Stimulated activated CD8-positive, alpha-beta memory T cell treated with anti-CD3 and anti-CD28 coated beads, Interleukin-15, amount 100 ng/mL, for 4 hours (primary cell): ENCODE measurements around the gene TNIP1.

Experiments
- DNase-seq, 2 donors: peaks; one replicate each; pipeline ENCODE4 v3.0.0-alpha.2; 2020; ENCODE audit warnings: low read depth in 2 of 2

TNIP1 gene

GRCh38 chr5:151022511-151023018 lies 58.3 kb downstream of the TNIP1 start:
- DNase-seq = no peak

- no peak for DNase-seq
Observed at GRCh38 chr5:151021746-151022145, 59.1 kb downstream of the TNIP1 start.

DNA sequence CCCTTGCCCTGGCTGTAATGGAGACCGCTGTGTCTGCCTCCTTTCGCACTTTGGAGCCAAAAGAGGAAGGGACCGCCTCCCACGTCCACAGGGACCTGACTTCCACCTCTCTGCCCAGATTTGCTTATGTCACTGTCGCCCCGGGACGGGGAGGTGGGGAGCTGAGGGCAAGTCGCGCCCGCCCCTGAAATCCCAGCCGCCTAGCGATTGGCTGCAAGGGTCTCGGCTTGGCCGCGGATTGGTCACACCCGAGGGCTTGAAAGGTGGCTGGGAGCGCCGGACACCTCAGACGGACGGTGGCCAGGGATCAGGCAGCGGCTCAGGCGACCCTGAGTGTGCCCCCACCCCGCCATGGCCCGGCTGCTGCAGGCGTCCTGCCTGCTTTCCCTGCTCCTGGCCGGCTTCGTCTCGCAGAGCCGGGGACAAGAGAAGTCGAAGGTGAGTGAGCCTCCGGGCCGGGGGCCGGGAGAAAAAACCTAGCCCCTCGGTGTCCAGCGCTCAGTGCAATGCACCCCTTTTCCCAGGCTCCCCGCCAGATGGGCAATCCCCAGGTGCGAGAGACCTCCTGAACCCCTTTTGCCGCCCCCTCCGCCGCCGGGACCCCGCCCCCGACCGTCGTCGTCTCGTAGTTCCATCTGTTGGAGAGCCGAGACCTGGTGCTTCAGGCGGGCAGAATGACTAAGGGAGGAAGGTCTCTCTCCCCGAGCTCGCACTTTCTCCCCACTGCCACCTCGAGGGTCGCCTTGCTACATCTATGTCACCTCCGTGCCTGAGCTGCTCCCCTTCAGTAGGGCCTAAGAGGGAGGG lies 60.3 kb downstream of the TNIP1 start, which contains the start of gene GPX3:
GPX3 (plus strand) TSS at position 288 of the 807 bp plus-strand sequence; CDS start at position 352, 64 bp downstream.
- peak; percentile 11 to 13 for DNase-seq

DNA sequence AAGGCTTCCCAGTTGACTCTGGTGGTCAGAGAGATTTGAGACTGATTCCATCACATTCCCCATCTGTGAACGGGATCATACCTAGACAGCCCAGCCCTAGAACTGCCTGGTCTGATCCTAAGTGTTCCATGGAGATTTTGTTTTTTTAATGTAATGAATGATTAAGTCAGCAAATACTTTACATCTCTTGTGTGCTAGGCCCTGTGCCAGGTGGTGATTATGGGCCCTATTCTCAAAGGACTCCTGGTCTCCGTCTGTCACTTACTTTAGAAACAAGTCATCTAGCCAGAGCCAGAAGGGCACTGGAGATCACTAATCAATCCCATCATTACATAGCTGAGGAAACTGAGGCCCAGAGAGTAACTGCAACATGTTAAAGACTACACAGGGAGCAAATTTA lies 61.5 kb downstream of the TNIP1 start:
- no peak for DNase-seq

- no peak for DNase-seq
Observed at GRCh38 chr5:151018846-151019245, 62.0 kb downstream of the TNIP1 start.

DNA sequence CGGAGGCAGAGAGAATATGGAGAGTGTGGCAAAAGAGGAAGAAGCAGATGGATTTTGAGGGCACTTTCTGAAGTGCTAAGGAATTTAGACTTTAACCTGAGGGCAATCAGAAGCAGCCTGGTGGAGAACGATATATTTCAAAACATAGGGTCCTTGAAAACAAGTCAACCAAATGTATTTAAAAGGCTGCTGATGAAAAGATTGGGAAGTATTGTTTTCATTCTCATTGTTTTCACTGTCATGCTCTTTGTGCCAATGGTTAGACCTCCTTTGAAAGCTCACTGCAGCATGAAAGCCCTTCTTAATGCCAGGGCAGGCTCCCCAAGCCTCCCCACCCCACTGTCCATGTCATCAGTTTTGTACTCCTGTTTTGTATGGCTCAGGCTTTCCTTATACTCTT lies 62.9 kb downstream of the TNIP1 start:
- no peak for DNase-seq

GRCh38 chr5:151016700-151017099 lies 64.1 kb downstream of the TNIP1 start:
- no peak for DNase-seq

DNA sequence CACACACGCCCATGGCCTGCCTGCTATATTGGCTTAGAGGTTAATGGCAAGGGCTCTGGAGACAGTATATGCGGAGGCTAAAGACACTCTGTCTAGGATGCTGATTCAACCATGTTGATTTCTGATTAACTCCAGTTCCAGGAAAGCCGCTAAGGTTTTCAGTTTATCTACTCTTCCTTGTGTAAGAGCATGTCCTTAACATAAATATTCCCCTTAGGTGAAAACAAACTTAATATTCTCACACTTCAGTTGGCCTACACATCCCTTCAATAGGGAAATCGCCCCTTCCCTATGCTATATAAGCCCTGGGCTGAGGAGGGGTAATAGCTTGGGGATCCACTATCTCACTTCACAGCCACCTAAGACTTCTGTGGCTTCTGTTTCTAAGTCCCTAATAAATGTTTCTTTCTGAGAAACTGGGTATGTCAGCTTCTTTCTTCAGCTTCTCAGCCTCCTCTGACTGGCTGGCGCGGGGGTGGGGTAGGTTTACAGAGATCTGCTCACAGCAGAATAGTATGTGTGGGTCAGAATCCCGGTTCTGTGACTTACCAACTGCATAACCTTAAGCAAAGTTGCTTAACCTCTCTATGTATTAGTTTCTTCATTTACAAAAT lies 64.8 kb downstream of the TNIP1 start:
- DNase-seq = no peak

DNA sequence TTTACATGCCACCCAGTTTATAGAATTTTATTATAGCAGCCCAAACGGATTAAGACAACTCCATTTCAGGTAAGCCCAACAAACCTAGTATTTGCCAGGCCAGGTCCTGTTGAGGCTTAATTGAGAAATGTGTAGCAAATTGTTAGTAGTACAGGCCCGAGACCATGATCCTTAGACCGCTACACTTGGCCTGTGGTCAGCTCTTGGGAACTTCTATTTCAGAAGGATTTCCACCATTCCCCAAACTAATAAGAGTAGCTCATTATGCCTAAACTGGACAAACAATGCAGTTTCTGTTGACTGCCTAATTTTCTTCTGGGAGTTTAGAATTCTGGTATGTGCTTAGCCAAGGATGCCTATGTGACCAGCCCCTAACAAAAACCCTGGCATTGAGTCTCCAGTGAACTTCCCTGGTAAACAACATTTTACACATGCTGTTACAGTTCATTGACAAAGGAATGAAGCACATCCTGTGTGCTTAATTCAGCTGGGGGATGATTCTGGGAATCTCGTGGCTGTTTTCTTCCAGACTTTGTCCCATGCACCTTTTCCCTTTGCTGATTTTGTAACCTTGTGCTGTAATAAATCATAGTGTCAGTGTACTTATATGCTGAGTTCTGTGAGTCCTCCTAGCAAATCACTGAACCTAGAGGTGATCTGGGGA lies 66.0 kb downstream of the TNIP1 start:
- DNase-seq = no peak

DNA sequence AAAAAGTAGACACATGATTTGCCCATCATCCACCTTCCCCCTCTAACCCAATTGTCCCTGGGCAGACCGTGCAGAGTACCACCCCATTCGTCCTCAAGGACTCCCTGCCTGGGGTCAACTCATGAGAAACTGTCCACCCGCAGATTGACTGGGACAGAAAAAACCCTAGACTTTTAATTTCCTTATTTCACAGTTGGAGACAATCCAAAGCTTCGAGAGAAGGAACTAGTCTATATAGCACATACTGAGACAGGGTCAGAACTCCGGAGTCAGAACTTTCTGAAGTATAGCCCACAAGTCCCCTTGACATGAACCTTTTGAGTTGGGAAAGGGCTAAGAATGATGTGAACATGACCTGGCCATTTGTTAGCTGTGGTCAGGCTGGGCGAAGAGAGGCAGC lies 68.0 kb downstream of the TNIP1 start:
- no peak for DNase-seq

DNA sequence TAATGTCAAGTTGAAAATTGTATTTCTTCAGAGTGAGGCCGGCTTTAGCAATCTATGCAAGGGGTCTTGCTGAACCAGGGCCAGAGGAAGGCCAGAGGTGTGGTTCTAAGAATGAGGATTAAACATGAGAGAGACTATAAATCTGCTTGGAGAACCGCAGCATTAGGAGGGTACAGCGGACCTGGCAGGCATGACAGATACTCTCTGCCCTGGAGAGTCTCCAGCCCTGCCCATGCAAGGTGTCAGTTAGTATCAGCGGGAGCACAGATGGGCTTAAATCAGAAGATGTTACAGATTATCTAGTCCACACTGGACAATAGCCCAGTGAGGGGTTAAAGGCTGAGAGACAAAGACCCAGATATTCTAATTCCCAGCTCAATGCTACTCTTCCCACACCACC lies 71.9 kb downstream of the TNIP1 start:
- DNase-seq = no peak

- no peak for DNase-seq
Observed at GRCh38 chr5:151008210-151008491, 72.7 kb downstream of the TNIP1 start.

DNA sequence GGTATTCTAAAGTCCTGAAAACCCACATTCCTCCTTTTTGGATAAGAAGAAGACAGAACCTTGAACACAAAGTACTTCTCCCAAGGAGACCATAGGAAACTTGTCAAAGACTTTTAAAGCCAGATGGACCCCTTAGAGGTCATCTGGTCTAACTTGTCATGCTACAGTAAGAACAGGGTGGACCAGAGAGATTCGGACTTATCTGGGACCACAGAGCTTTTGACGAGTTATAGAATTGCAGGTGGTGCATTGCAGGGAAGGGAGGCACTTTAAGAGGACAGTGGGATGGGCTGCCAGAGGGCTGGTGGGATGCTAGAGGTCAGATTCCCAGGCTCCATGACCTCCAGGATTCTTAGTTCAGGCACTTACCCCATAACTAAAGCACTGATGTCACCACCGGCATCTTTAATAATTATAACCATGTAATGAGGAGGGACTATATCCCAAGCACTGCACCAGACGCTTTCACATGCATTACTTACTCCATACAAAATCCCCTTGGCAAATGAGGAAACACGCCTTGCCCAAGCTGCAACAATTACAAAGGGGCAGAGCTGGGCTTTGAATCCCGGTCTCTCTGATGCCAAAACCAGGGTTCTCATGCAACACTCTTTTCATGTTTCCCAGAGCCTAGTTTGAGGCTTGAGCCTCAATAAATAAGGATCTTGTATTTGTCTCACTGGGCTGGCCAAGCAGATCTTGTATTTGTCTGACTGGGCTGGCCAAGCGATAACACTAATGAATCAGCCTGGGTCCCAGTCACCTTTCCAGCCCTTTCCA lies 73.2 kb downstream of the TNIP1 start:
- DNase-seq = no peak

DNA sequence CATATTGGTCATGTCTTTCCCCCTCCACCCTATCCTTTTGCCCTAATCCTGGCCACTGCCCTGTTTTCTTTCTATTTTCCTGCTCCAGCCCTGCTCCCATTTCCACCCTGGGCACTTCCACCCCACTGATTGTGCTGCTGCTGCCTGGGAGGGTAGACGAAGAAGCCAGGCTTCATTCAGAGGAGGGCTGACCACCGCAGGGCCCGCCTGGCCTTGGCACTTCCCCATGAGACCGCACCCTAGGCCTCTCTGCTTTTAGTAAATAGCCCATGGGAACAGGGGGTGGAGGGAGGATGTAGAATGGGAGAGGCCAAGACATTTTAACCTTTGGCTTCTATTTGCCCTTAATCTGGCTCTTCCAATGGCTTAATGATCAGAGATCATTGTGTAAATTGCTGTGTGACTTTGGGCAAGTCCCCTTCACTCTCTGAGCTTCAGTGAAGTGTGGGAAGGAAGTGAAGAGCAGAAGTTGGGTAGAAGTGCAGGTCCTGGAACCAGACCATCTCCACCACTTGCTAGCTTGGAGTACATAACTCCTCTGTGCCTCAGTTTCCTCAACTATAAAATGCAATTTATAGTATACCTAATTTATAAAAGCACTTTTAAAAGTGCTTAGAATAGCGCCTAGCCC lies 74.0 kb downstream of the TNIP1 start:
- DNase-seq = no peak

DNA sequence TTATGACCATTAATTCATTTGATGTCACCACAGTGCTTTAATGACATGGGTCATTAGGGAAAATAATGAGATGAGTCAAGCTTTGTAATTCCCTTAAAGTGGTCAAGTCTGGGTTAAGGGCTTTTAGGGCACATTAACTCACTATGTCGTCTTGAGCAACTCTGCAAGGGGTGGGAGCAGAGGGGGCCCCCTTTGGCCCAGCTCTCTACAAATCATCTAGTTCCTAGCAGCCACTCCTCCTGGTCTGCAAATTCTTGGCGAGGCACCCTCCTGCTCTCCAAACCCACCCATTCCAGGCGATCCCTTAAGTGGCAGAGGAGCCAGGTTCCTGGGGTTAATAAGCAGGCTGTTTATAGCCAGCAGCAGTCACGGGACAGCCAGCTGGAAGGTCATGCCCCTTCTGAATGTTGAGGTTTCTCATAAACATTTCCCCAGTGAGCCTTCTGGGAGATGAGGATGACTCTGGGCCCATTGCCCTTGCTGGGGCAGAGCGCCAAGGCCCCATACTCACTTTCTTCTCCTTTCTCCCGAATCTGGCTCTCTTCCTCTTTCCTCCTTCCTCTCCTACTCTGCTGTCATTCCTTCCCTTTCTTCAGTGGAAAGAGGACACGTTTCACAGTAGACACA lies 74.8 kb downstream of the TNIP1 start:
- no peak for DNase-seq

- no peak for DNase-seq
Observed at GRCh38 chr5:151005187-151005949, 75.5 kb downstream of the TNIP1 start.

GRCh38 chr5:151004499-151004898 lies 76.3 kb downstream of the TNIP1 start:
- no peak for DNase-seq

DNA sequence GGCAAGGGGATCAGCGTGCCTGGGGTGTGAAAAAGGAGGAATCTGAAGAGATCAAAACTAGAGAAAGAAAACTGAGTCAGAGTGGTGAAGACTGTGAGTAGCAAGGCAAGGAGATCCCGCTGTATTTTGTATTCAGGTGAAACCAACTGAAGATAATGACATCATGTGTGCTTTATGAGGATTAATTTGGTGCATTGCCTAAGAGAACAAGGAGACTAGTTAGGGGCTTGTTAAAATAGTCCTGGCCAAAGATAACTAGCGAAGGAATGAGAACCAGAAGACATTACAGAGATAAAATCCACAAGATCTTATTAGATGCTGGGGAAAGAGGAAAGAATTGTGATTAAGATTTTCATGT lies 77.4 kb downstream of the TNIP1 start:
- DNase-seq = no peak

DNA sequence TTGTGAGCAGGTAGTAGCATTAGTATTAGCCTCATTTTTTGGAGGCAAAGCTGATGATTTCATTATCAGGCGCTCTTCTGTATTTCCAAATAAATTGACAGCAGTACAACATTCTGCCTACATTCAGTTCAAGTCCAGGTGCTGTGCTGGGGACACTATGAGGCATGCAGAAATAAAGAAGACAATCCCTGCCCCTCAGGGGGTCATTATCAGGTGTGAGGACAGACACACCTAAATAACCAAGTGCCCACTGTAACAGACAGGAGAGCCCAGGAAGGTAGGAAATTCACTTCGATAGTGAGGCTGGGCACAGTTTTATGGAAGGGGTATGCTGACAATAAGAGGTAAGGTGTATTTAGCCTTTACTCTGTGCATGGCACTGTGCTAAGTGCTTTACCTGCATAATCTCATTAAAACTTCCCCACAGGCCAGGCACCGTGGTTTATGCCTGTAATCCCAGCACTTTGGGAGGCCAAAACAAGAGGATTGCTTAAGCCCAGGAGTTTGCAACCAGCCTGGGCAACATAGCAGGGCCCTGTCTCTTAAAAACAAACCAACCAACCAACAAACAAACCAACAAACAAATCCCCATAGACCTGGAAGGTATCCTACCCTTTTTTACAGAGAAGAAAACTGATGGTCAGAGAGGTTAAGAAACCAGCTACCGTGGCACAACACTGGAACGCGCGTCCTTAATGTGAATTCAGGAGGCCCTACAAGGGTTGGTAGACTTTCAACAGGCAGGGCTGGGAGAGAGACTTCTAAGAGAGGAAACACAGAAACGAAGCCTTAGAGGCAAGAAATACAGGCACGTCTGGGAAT lies 77.9 kb downstream of the TNIP1 start:
- DNase-seq = no peak

DNA sequence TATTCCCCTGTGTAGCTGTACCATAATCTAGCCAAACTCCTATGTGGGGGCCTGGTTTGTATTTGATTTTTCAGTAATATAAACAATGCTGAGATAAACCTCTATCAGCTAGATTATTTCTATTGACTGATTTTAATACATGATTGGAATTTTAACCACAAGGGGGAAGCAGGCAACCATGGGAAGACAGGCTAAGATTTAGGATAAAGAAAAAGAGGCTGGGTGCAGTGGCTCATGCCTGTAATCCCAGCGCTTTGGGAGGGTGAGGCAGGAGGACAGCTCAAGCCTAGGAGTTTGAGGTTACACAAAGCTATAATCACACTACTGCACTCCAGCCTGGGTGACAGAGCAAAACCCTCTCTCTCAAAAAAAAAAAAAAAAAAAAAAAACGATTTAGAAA lies 78.6 kb downstream of the TNIP1 start:
- no peak for DNase-seq
